OCI-LY7 (cell line): ENCODE data around the gene VPS9D1. TPM values are rescaled to one million over a fixed set of nuclear protein-coding genes. Genes with fewer than 3 reads are reported as not detected.
"Not testable (repeated sequence)": the region's sequence is repeated elsewhere in the genome, so short reads cannot be mapped to it uniquely, and the experiment has no call there.

Experiments
- BruUV-seq: library from RNA; stranded (reverse); fragments of 400-500 nt; replicated peaks from 2 replicates; lab custom pipeline; 2021; lab: Mats Ljungman, UMichigan
- CTCF ChIA-PET: fragments of 300-600 bp; sonication (Branson Sonifier 250); formaldehyde crosslinking; loops from one replicate; lab custom pipeline; 2022; ENCODE audit warnings: antibody characterized with exemption; ENCODE audit not compliant: unreplicated experiment; lab: Charles Lee
- POLR2A ChIA-PET: fragments of 300-600 bp; sonication (Branson Sonifier 250); formaldehyde crosslinking; loops from one replicate; lab custom pipeline; 2022; ENCODE audit warnings: antibody characterized with exemption; lab: Charles Lee
- DNase-seq: peaks from one replicate; pipeline ENCODE4 v3.0.0-alpha.2; 2015; ENCODE audit warnings: low spot score
- H2AFZ ChIP-seq: fragments of 200-600 bp; sonication (generic), shearing (Covaris generic); 2 replicates; pipeline ENCODE4 v1.6.1; 2014; ENCODE audit warnings: mild to moderate bottlenecking, antibody characterized with exemption, low read length, moderate library complexity
- H3K27ac ChIP-seq: fragments of 200-600 bp; sonication (generic); 2 replicates; pipeline ENCODE4 v1.5.1; 2014; ENCODE audit warnings: mixed run types, low read depth, mild to moderate bottlenecking, moderate library complexity, low read length, inconsistent platforms; ENCODE audit not compliant: poor library complexity, severe bottlenecking
- H3K36me3 ChIP-seq: fragments of 200-600 bp; sonication (generic); 2 replicates; pipeline ENCODE4 v1.6.1; 2014; ENCODE audit warnings: mild to moderate bottlenecking, antibody characterized with exemption, low read length, moderate library complexity, mixed read lengths; ENCODE audit not compliant: insufficient read depth
- H3K4me1 ChIP-seq: fragments of 200-600 bp; sonication (generic); 2 replicates; pipeline ENCODE4 v1.5.1; 2014; ENCODE audit warnings: mild to moderate bottlenecking, low read length; ENCODE audit not compliant: insufficient read depth, poor library complexity, severe bottlenecking
- H3K4me2 ChIP-seq: fragments of 200-600 bp; sonication (generic); 2 replicates; pipeline ENCODE4 v1.6.1; 2014; ENCODE audit warnings: mild to moderate bottlenecking, low read length
- H3K4me3 ChIP-seq: fragments of 200-600 bp; sonication (generic); 2 replicates; pipeline ENCODE4 v1.5.1; 2014; ENCODE audit warnings: mild to moderate bottlenecking, low read depth, low read length; ENCODE audit not compliant: poor library complexity, severe bottlenecking
- H3K79me2 ChIP-seq: fragments of 200-600 bp; sonication (generic); 2 replicates; pipeline ENCODE4 v1.6.1; 2016; ENCODE audit warnings: low read depth, mild to moderate bottlenecking, low read length, moderate library complexity, mixed read lengths; ENCODE audit not compliant: insufficient read depth
- H3K9me2 ChIP-seq: fragments of 200-600 bp; sonication (generic); 2 replicates; pipeline ENCODE4 v1.6.1; 2016; ENCODE audit warnings: mild to moderate bottlenecking, low read length, mixed read lengths; ENCODE audit not compliant: insufficient read depth
- H3K9me3 ChIP-seq: fragments of 200-600 bp; sonication (generic); 2 replicates; pipeline ENCODE4 v1.6.1; 2014; ENCODE audit warnings: mild to moderate bottlenecking, mixed run types, low read length, mixed read lengths
- H4K20me1 ChIP-seq: fragments of 200-600 bp; sonication (generic); 2 replicates; pipeline ENCODE4 v1.6.1; 2014; ENCODE audit warnings: mild to moderate bottlenecking, antibody characterized with exemption, low read length, moderate library complexity, mixed read lengths; ENCODE audit not compliant: insufficient read depth
- CTCF ChIP-seq: fragments of 200-600 bp; sonication (generic); conservative IDR thresholded peaks from 2 replicates; pipeline ENCODE4 v1.5.1; 2014; ENCODE audit warnings: mild to moderate bottlenecking, antibody characterized with exemption, low read length, moderate library complexity, mixed read lengths
- EZH2phosphoT487 ChIP-seq: fragments of 200-600 bp; sonication (generic); IDR thresholded peaks from 2 replicates; pipeline ENCODE4 v1.6.1; 2018; ENCODE audit warnings: low read depth, borderline replicate concordance, mild to moderate bottlenecking, mixed run types, antibody characterized with exemption, low read length, moderate library complexity, mixed read lengths
- intact Hi-C: fragments of 100-400 bp; cut with micrococcal nuclease; formaldehyde crosslinking; loops from one replicate; pipeline ENCODE4 v1.10.0; 2022; ENCODE audit not compliant: unreplicated experiment
- total RNA-seq, 2 experiments: library from RNA; depleted of rRNA in 1 of 2; stranded (reverse); fragments of >200 nt in 1 of 2; shearing (Covaris generic) in 1 of 2; gene quantifications; 2 replicates each; pipeline ENCODE4 v1.2.3, GENCODE V29; 2014 to 2022

Gene VPS9D1
- total RNA-seq, 2 experiments from 2014 or later, result 3.1 to 4.6 TPM

- CTCF ChIA-PET, result no interaction called here
- Histone ChIP-seq H3K4me3 (no peak overlapping the region), H3K79me2 (peaks cover 25% of the 10 kb centered on the region; the same call in 1 of the 2 replicates), H3K4me2 (no peak overlapping the region), H3K9me3 (peaks cover 4% of the 10 kb centered on the region; the same call in 1 of the 2 replicates), H4K20me1 (no peaks in the 10 kb centered on the region), H3K4me1 (peaks cover 13% of the 10 kb centered on the region), H3K9me2 (no peaks in the 10 kb centered on the region), H3K27ac (no peak overlapping the region), H2AFZ (no peak overlapping the region), H3K36me3 (peaks cover 72% of the 10 kb centered on the region)
- intact Hi-C loops, result no loop called here
- no peak for DNase-seq
- TF ChIP-seq EZH2phosphoT487 (no peak), CTCF (no peak)
- no TSS peak for BruUV-seq
- POLR2A ChIA-PET, result no interaction called here
These were observed 30.3 kb downstream of the VPS9D1 start for GRCh38 chr16:89690392-89690901.

GRCh38 chr16:89689621-89690020, 31.1 kb downstream of the VPS9D1 start:
- H3K4me2 ChIP-seq, intact Hi-C loops, H3K27ac ChIP-seq, H2AFZ ChIP-seq, H3K9me2 ChIP-seq, H3K4me3 ChIP-seq, BruUV-seq, H4K20me1 ChIP-seq, H3K9me3 ChIP-seq, DNase-seq, POLR2A ChIA-PET, CTCF ChIA-PET: not testable (repeated sequence)
- H3K4me1 ChIP-seq, result peaks cover 13% of the 10 kb centered on the region
- peaks cover 69% of the 10 kb centered on the region for H3K36me3 ChIP-seq
- peaks cover 25% of the 10 kb centered on the region; the same call in 1 of the 2 replicates for H3K79me2 ChIP-seq

- no TSS peak for BruUV-seq
- no peak for DNase-seq
- no peak overlapping the region for H3K4me2 ChIP-seq
- H3K79me2 ChIP-seq, result peaks cover 25% of the 10 kb centered on the region; the same call in 1 of the 2 replicates
- no peaks in the 10 kb centered on the region for H3K9me2 ChIP-seq
- no peaks in the 10 kb centered on the region for H4K20me1 ChIP-seq
- H3K4me3 ChIP-seq, result no peak overlapping the region
- H3K27ac ChIP-seq, result no peak overlapping the region
- TF ChIP-seq CTCF, result no peak
- no peak for TF ChIP-seq EZH2phosphoT487
- H2AFZ ChIP-seq, result no peak overlapping the region
- intact Hi-C loops, result no loop called here
- H3K36me3 ChIP-seq, result peaks cover 66% of the 10 kb centered on the region
- peaks cover 13% of the 10 kb centered on the region for H3K4me1 ChIP-seq
- ChIA-PET CTCF (no interaction called here), POLR2A (interaction anchor here (0.7 kb wide), 1 partner anchor 13 kb away, joined by 4 read pairs; no protein-coding TSS in a partner anchor)
- H3K9me3 ChIP-seq, result peaks cover 7% of the 10 kb centered on the region; the same call in 1 of the 2 replicates
These were observed 31.6 kb downstream of the VPS9D1 start for GRCh38 chr16:89689142-89689541.
